DND-41 (cell line): ENCODE results near the gene PIGX.

ENCODE experiments used
- EZH2 ChIP-seq: IDR thresholded peaks from 3 replicates; pipeline ENCODE4 v1.6.1; 2012; ENCODE audit warnings: borderline replicate concordance, low read depth, mild to moderate bottlenecking, moderate library complexity, low read length, inconsistent platforms; ENCODE audit not compliant: severe bottlenecking
- TF ChIP-seq, protein P1 (sequence below): IDR thresholded peaks from 2 replicates; pipeline ENCODE4 v1.5.1; 2012; ENCODE audit warnings: borderline replicate concordance, low read length, moderate library complexity, mild to moderate bottlenecking; ENCODE audit not compliant: poor library complexity, severe bottlenecking; ENCODE audit errors: extremely low read depth

GRCh38 chr3:196677353-196677752 lies 34.8 kb upstream of the PIGX start:
- TF ChIP-seq, protein P1, sequence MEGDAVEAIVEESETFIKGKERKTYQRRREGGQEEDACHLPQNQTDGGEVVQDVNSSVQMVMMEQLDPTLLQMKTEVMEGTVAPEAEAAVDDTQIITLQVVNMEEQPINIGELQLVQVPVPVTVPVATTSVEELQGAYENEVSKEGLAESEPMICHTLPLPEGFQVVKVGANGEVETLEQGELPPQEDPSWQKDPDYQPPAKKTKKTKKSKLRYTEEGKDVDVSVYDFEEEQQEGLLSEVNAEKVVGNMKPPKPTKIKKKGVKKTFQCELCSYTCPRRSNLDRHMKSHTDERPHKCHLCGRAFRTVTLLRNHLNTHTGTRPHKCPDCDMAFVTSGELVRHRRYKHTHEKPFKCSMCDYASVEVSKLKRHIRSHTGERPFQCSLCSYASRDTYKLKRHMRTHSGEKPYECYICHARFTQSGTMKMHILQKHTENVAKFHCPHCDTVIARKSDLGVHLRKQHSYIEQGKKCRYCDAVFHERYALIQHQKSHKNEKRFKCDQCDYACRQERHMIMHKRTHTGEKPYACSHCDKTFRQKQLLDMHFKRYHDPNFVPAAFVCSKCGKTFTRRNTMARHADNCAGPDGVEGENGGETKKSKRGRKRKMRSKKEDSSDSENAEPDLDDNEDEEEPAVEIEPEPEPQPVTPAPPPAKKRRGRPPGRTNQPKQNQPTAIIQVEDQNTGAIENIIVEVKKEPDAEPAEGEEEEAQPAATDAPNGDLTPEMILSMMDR, result no peak
- no peak for TF ChIP-seq EZH2
